Thyroid gland (tissue), 4 donors: ENCODE measurements around the gene GRIK4.

ENCODE experiments used
- CTCF ChIP-seq, 6 experiments: fragments of 200-600 bp in 3 of 6; fragments of 450-650 bp in 3 of 6; sonication (generic) in 3 of 6; IDR thresholded peaks; one replicate each; pipeline ENCODE4 v1.5.1; 2016 to 2019; ENCODE audit warnings: antibody characterized with exemption in 6 of 6, mild to moderate bottlenecking in 2 of 6, inconsistent platforms in 1 of 6, moderate library complexity in 1 of 6
- POLR2A ChIP-seq, 2 donors: fragments of 450-650 bp; IDR thresholded peaks; one replicate each; pipeline ENCODE4 v1.6.1; 2017; ENCODE audit warnings: antibody characterized with exemption in 2 of 2, mild to moderate bottlenecking in 2 of 2, moderate library complexity in 1 of 2

GRCh38 chr11:120642196-120642894, 130.8 kb downstream of the GRIK4 start:
- no peak for TF ChIP-seq POLR2A (IDR thresholded peaks at IDR 0.05)
- no peak for TF ChIP-seq CTCF (IDR thresholded peaks at IDR 0.05)
